HEK293T (cell line): ENCODE measurements around the gene ZNF609.
"Not testable (repeated sequence)": the region's sequence is repeated elsewhere in the genome, so short reads cannot be mapped to it uniquely, and the experiment has no call there.

Experiments used
- CTCF ChIA-PET: fragments of 350-600 bp; formaldehyde crosslinking; extraction: SDS; loops from one replicate; lab custom pipeline; 2021; ENCODE audit warnings: antibody characterized with exemption, inconsistent platforms; lab: Yijun Ruan, JAX
- POLR2A ChIA-PET: fragments of 350-600 bp; formaldehyde crosslinking; extraction: SDS; loops from one replicate; lab custom pipeline; 2020; ENCODE audit warnings: antibody characterized with exemption, inconsistent platforms; lab: Yijun Ruan, JAX
- DNase-seq: peaks from one replicate; pipeline ENCODE4 v3.0.0; 2012; ENCODE audit warnings: mixed read lengths; ENCODE audit errors: extremely low spot score
- ARNT ChIP-seq: fragments of 450-650 bp; IDR thresholded peaks from 2 replicates; pipeline ENCODE4 v1.6.1; 2017; ENCODE audit warnings: mild to moderate bottlenecking
- BHLHE40 ChIP-seq: fragments of 450-650 bp; IDR thresholded peaks from 2 replicates; pipeline ENCODE4 v1.6.1; 2016; ENCODE audit warnings: mild to moderate bottlenecking, moderate library complexity, borderline replicate concordance
- CTBP1 ChIP-seq: fragments of 450-650 bp; IDR thresholded peaks from 2 replicates; pipeline ENCODE4 v1.6.1; 2016; ENCODE audit warnings: borderline replicate concordance
- ELF4 ChIP-seq: fragments of 450-650 bp; IDR thresholded peaks from 2 replicates; pipeline ENCODE4 v1.6.1; 2017; ENCODE audit warnings: antibody characterized with exemption
- FOXA1 ChIP-seq: fragments of 450-650 bp; IDR thresholded peaks from 2 replicates; pipeline ENCODE4 v1.6.1; 2016; ENCODE audit warnings: mild to moderate bottlenecking
- FOXK2 ChIP-seq: fragments of 450-650 bp; IDR thresholded peaks from 2 replicates; pipeline ENCODE4 v1.6.1; 2016; ENCODE audit warnings: mild to moderate bottlenecking
- FOXM1 ChIP-seq: fragments of 450-650 bp; IDR thresholded peaks from 2 replicates; pipeline ENCODE4 v1.6.1; 2017; ENCODE audit warnings: mild to moderate bottlenecking, borderline replicate concordance
- HDGF ChIP-seq: fragments of 450-650 bp; IDR thresholded peaks from 2 replicates; pipeline ENCODE4 v1.6.1; 2017; ENCODE audit warnings: antibody characterized with exemption, borderline replicate concordance
- L3MBTL2 ChIP-seq: fragments of 450-650 bp; conservative IDR thresholded peaks from 2 replicates; pipeline ENCODE4 v1.6.1; 2016; ENCODE audit warnings: mild to moderate bottlenecking
- LEF1 ChIP-seq: fragments of 450-650 bp; IDR thresholded peaks from 2 replicates; pipeline ENCODE4 v1.6.1; 2017; ENCODE audit warnings: mild to moderate bottlenecking, borderline replicate concordance
- NFRKB ChIP-seq: fragments of 450-650 bp; IDR thresholded peaks from 2 replicates; pipeline ENCODE4 v1.6.1; 2016; ENCODE audit warnings: mild to moderate bottlenecking, moderate library complexity
- PKNOX1 ChIP-seq: fragments of 450-650 bp; IDR thresholded peaks from 2 replicates; pipeline ENCODE4 v1.6.1; 2016
- SP1 ChIP-seq: fragments of 450-650 bp; IDR thresholded peaks from 2 replicates; pipeline ENCODE4 v1.6.1; 2017
- SUZ12 ChIP-seq: fragments of 450-650 bp; IDR thresholded peaks from 2 replicates; pipeline ENCODE4 v1.6.1; 2016; ENCODE audit warnings: mild to moderate bottlenecking
- TARDBP ChIP-seq: fragments of 450-650 bp; IDR thresholded peaks from 2 replicates; pipeline ENCODE4 v1.6.1; 2016
- ZNF384 ChIP-seq: fragments of 450-650 bp; IDR thresholded peaks from 2 replicates; pipeline ENCODE4 v1.6.1; 2016

The ZNF609 gene

GRCh38 chr15:64624242-64624641, 163.9 kb downstream of the ZNF609 start:
- TF ChIP-seq PKNOX1 (no peak), ARNT (no peak), HDGF (no peak), NFRKB (no peak), FOXK2 (no peak), SP1 (no peak), TARDBP (no peak), ZNF384 (no peak), SUZ12 (no peak), L3MBTL2 (no peak), BHLHE40 (no peak), FOXM1 (no peak), CTBP1 (no peak)
- DNase-seq, result no peak
- CTCF ChIA-PET, result no interaction called here
- POLR2A ChIA-PET, result no interaction called here

GRCh38 chr15:64629063-64629462, 168.7 kb downstream of the ZNF609 start:
- no peak for TF ChIP-seq L3MBTL2
- no peak for TF ChIP-seq ZNF384
- no peak for TF ChIP-seq SP1
- no peak for TF ChIP-seq ARNT
- no peak for TF ChIP-seq CTBP1
- no peak for TF ChIP-seq FOXM1
- TF ChIP-seq BHLHE40, result no peak
- TF ChIP-seq NFRKB, result no peak
- no peak for TF ChIP-seq FOXA1
- TF ChIP-seq FOXK2, result no peak
- TF ChIP-seq TARDBP, result no peak
- TF ChIP-seq PKNOX1, result no peak
- TF ChIP-seq ELF4, result no peak
- TF ChIP-seq LEF1, result no peak
- TF ChIP-seq SUZ12, result no peak
- ChIA-PET CTCF (no interaction called here), POLR2A (interaction anchor here (1.3 kb wide), 1 partner anchor 9 kb away, joined by 4 read pairs; no protein-coding TSS in a partner anchor)
- no peak for DNase-seq

- CTCF ChIA-PET, result no interaction called here
- POLR2A ChIA-PET, result no interaction called here
- no peak for DNase-seq
- TF ChIP-seq SUZ12 (no peak), HDGF (no peak), BHLHE40 (no peak), LEF1 (no peak), ZNF384 (no peak), ELF4 (no peak), FOXK2 (no peak), PKNOX1 (no peak), L3MBTL2 (no peak), TARDBP (no peak), NFRKB (no peak)
Measured at GRCh38 chr15:64630396-64631107, 170.2 kb downstream of the ZNF609 start.

GRCh38 chr15:64632639-64633038, 172.3 kb downstream of the ZNF609 start:
- CTCF ChIA-PET, result interaction anchor here (0.7 kb wide), 1 partner anchor 66 kb away, joined by 3 read pairs; no protein-coding TSS in a partner anchor
- POLR2A ChIA-PET, result not testable (repeated sequence)

GRCh38 chr15:64633332-64633731, 173.0 kb downstream of the ZNF609 start:
- CTCF ChIA-PET, result no interaction called here
- POLR2A ChIA-PET, result no interaction called here
- no peak for DNase-seq
- TF ChIP-seq FOXM1, result no peak
- no peak for TF ChIP-seq LEF1
- no peak for TF ChIP-seq TARDBP
- no peak for TF ChIP-seq ARNT
- no peak for TF ChIP-seq CTBP1
- TF ChIP-seq SP1, result no peak
- no peak for TF ChIP-seq PKNOX1
- TF ChIP-seq FOXK2, result no peak
- TF ChIP-seq ZNF384, result no peak
- TF ChIP-seq HDGF, result no peak
- no peak for TF ChIP-seq NFRKB
- no peak for TF ChIP-seq SUZ12
- TF ChIP-seq BHLHE40, result no peak
- no peak for TF ChIP-seq L3MBTL2
- no peak for TF ChIP-seq ELF4
- TF ChIP-seq FOXA1, result no peak

More at GRCh38 chr15:64632639-64633038, 172.3 kb downstream of the ZNF609 start:
- not testable (repeated sequence) for DNase-seq

GRCh38 chr15:64634027-64634426, 173.6 kb downstream of the ZNF609 start:
- CTCF ChIA-PET, result no interaction called here
- no peak for DNase-seq
- TF ChIP-seq ELF4 (no peak), FOXA1 (no peak), SUZ12 (no peak), LEF1 (no peak), PKNOX1 (no peak), FOXM1 (no peak), ARNT (no peak), TARDBP (no peak), SP1 (no peak), HDGF (no peak), CTBP1 (no peak), BHLHE40 (no peak), NFRKB (no peak), FOXK2 (no peak), ZNF384 (no peak), L3MBTL2 (no peak)
- POLR2A ChIA-PET, result no interaction called here
